HG03095 (cell line): ENCODE data around the gene GPR107.

Source experiments
- ATAC-seq: cut with Tn5 transposase; IDR thresholded peaks from one replicate; pipeline ENCODE4 v1.9.1; 2021; ENCODE audit warnings: moderate library complexity; ENCODE audit not compliant: unreplicated experiment

The GPR107 gene

GRCh38 chr9:130053109-130053503 is 600 bp upstream of the GPR107 start:
- ATAC-seq: no peak

GRCh38 chr9:130054325-130054786 is 650 bp downstream of the GPR107 start:
- no peak for ATAC-seq

GRCh38 chr9:130054820-130055219 is 1.1 kb downstream of the GPR107 start:
- no peak for ATAC-seq

- ATAC-seq: no peak
Observed at GRCh38 chr9:130058154-130058553, 4.4 kb downstream of the GPR107 start.

GRCh38 chr9:130058887-130059286 is 5.2 kb downstream of the GPR107 start:
- ATAC-seq: no peak

- no peak for ATAC-seq
Observed at GRCh38 chr9:130060296-130060695, 6.6 kb downstream of the GPR107 start.

GRCh38 chr9:130062750-130063149 is 9.0 kb downstream of the GPR107 start:
- no peak for ATAC-seq

GRCh38 chr9:130064621-130065020 is 10.9 kb downstream of the GPR107 start:
- no peak for ATAC-seq

GRCh38 chr9:130069048-130069447 is 15.3 kb downstream of the GPR107 start:
- no peak for ATAC-seq

- ATAC-seq: no peak
Observed at GRCh38 chr9:130072515-130073235, 19.0 kb downstream of the GPR107 start.

- no peak for ATAC-seq
Observed at GRCh38 chr9:130073373-130073772, 19.7 kb downstream of the GPR107 start.

- no peak for ATAC-seq
Observed at GRCh38 chr9:130078547-130078946, 24.8 kb downstream of the GPR107 start.

- ATAC-seq: no peak
Observed at GRCh38 chr9:130084337-130084736, 30.6 kb downstream of the GPR107 start.

GRCh38 chr9:130088051-130088450 is 34.3 kb downstream of the GPR107 start:
- ATAC-seq: no peak

- ATAC-seq: no peak
Observed at GRCh38 chr9:130089141-130089540, 35.4 kb downstream of the GPR107 start.

GRCh38 chr9:130090915-130091314 is 37.2 kb downstream of the GPR107 start:
- ATAC-seq: no peak

- no peak for ATAC-seq
Observed at GRCh38 chr9:130092910-130093309, 39.2 kb downstream of the GPR107 start.

- ATAC-seq: no peak
Observed at GRCh38 chr9:130095872-130096271, 42.2 kb downstream of the GPR107 start.

- ATAC-seq: no peak
Observed at GRCh38 chr9:130100681-130101080, 47.0 kb downstream of the GPR107 start.

- no peak for ATAC-seq
Observed at GRCh38 chr9:130101915-130102314, 48.2 kb downstream of the GPR107 start.

GRCh38 chr9:130104491-130105193 is 50.9 kb downstream of the GPR107 start:
- ATAC-seq: no peak

GRCh38 chr9:130106860-130107233 is 53.1 kb downstream of the GPR107 start:
- ATAC-seq: no peak
